HG02970 (cell line): ENCODE data around the gene RYR3.

Experiments used
- ATAC-seq: cut with Tn5 transposase; IDR thresholded peaks from one replicate; pipeline ENCODE4 v1.9.1; 2021; ENCODE audit warnings: mild to moderate bottlenecking, moderate library complexity, moderate number of reproducible peaks; ENCODE audit not compliant: unreplicated experiment, low FRiP score

The RYR3 gene

DNA sequence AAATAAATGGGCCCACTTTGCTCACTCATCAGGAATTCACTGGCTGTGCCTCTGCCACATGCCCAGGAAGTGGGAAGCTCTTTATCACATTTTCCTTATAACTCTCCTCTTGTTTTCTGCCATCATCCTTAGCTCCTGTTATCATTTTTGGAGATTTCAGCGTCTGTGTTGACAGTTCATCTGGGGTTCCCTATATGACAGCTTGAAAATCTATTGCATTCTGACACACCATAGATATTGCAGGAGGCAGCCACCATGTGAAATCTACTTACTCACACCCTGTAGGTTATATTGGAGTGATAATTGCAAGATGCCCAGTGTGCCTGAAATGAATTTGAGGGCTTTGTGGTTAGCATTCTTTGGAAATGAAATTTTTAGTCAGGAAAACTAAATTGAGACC lies 132.9 kb downstream of the RYR3 start:
- ATAC-seq = no peak

DNA sequence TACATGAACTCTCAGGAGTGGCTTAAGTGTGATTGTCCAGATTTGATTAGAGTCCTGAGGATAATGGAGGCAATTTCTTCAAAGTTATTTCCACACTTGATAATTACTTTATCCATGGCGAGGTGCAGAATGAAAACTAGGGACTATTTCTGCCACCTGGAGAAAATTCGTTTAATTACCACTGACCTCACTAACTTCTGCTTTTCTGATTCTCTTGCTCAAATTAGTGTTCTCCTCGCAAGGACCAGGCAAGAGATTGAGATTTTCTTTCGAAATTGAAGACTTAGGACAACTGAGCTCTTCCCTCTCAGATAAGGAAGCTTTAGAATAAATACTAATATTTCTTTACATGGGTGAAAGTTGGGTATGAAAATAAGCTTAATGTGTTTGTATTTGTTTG lies 135.2 kb downstream of the RYR3 start:
- ATAC-seq = no peak

DNA sequence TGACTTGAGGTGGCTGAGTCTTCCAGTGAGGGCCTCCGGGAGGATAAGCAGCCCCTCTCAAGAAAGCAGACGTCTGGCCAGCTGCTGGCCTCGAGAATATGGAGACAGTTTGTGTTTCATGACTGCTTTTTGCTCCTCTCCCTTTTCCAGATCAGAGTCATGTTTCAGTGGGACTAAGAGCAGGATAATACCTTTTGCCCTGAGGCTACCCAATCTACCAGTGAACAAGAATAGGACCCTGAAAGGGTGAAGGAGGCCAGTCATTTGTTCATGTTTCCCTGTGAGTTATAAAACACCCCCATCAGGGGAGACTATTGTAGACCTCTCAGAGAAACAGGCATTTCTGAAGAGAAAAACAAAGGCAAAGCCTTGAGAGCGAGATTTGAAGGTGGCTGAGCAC lies 137.4 kb downstream of the RYR3 start:
- no peak for ATAC-seq

DNA sequence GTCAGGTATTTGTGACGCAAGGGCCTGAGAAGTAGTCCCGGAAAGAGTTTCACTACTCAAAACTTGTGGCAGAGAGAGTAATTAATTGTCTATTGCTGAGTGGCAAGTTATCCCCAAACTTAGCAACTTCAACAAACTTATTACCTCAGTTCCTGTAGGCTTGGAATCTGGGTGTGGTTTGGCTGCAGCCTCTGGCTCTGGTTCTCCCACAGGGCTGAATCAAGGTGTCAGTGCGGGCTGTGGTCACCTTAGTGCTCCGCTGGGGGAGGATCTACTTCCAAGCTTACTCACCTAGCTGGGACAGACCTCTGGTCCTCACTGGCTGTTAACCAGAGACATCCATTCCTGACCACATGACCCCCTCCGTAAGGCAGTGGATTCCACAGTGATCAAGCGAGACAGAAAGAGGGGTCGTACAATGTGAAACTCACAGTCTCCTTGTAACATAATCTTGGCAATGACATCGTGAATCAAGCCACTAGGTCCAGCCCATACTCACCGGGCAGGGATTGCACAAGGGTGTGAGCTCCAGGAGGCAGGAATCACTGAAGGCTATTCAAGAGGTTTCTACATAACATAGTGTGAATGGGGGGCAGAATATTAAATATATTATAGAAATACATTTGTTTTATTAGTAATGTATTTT lies 138.3 kb downstream of the RYR3 start:
- ATAC-seq = no peak

DNA sequence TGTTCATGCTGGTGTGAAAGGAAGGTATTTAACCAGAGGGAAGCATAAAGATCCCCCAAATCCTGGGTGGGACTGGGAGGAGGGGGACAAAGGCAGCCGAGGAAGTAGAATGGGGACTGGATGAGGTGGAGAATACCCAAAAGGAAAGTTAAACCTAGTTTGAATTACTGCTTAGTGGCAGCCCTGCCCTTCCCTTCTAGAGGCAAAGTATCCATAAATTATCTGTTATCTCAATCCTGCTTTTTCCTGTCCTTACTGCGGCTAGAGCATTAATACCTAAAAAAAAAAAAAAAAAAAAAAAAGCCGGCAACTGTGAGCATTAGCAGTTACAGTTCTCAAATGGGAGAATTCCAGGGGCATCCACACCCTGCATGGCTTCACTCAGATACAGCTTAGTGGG lies 139.0 kb downstream of the RYR3 start:
- no peak for ATAC-seq

DNA sequence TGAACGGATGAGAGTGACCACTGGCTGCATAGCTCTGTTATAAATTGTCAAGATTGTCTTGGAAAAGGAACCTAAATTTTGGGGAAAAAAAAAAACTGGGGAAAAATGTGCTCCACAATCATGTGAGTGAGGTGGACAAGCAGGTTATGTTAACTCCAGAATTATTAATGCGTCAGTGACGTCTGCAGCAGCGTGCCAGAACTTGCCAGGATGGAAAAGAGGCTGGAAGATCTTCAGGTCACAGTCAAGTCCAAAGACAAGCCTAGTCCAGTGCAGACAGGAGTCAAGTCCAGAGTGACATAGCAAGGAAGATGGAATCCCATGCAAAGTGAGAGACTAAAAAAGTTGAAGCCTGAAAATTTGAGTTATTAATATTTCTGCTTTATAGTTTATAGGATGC lies 140.6 kb downstream of the RYR3 start:
- no peak for ATAC-seq

DNA sequence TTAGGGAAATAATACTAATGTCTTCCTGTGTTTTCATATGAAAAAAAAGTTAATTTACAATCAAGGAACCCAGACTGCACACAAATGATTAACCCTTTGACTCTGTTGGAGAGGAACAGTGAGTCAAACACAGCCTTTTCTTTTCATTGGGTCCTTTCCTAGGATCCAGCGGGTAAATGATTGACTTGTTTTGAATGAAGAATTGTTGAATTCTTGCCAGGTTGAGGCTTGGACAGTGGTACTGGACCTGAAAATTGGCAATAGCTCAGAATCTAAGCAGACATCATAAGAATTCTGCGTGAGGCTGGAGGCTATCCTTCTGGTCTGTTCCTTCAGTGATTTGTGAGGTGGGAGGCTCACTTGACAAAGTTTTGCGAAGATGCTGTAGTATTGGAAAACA lies 143.0 kb downstream of the RYR3 start:
- no peak for ATAC-seq

DNA sequence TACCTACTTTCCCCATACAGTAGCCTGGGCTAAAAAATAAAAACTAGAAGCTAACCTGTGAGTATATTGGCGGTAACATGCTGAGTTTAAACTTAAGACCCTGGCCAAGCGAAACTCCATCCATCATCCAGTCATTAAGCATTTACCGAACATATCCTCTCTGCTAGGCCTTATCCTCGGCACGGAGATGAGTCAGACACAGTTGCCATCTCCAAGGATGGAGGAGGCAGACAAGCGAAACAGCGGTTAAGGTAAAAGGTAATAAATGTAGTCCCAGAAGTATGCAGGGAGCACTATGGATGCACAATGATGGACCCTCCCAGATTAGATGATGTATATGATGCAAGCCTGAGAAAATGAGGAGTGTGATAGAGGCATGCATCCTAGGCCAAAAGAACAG lies 143.6 kb downstream of the RYR3 start:
- no peak for ATAC-seq

DNA sequence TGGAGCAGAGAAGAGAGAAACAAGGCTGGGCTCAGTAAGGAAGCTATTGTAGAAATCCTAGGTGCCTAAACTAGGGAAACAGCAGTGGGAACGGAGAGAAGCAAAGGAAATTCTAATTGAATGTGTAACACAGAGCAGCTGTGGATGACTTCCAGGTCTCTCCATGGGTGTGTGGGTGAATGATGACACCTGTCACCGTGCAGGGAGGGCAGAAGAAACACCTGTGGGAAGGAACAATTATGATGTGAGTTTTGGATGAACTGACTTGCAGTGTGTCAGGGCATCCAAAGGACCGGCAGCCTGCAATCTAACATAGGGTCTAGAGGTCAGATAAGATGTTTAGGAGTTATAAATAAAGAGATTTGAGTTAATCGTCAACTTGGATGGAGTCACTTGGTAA lies 144.2 kb downstream of the RYR3 start:
- no peak for ATAC-seq

DNA sequence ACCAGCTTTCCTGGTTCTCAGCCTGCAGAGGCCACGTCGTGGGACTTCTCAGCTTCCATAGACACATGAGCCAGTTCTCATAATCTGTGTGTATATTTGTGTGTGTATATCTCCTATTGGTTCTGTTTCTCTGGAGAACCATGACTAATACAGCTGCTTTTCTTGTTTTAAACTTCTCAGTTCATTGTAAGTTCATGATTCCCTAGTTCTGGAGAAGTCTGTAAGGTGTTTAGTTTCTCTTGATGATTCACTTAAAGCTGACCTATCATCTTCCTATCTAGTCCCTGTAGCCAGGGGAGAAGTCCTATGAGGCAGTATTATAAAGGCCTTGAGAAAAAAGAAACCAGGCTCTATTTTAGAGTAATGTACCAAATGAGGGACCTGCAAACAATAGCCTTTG lies 147.7 kb downstream of the RYR3 start:
- ATAC-seq = no peak

DNA sequence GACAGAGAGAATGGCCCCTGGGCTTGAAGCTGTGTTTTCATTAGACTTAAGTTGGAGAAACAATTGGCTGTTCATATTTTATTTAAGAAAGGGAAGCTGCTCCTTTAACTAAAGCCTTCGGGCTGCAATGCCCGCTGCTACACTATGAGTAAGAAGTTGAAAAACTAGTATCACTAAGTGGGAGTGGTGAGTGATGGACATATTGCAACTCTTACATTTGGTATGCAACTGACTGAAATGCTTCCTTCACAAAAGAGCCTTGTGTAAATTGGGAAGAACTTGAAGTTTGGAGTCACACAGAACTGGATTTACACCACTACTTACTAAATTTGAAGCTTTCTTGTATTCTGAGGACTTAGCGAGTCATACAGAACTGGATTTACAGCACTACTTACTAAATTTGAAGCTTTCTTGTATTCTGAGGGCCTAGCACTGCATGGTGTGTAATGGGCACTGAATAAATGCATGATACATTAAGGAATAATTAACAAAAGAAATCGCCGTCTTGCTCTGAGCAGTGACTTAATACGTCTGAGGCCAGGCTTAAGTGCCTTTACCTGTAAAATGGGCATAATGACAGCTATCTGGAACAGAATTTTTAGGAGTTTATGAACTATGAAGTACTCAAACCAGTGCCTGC lies 149.5 kb downstream of the RYR3 start:
- ATAC-seq = no peak

DNA sequence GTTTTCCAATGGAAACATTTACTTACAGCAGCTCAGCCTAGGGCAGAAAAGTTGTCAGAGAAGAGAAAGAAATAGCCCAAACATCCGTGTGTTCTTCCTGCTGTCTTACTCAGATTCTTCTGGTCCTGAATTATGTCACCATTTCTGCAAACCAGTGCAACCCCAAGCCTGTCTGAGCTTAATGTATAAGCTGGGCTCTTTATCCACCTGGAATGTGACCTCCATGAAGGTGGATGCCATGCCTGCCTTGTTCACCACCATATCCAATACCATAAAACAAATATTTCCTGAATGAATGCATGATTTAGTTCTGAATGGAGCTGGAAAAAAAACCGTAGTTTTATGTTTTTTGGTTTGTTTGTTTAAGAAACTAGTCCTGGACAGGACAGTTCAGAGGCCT lies 150.9 kb downstream of the RYR3 start:
- no peak for ATAC-seq

DNA sequence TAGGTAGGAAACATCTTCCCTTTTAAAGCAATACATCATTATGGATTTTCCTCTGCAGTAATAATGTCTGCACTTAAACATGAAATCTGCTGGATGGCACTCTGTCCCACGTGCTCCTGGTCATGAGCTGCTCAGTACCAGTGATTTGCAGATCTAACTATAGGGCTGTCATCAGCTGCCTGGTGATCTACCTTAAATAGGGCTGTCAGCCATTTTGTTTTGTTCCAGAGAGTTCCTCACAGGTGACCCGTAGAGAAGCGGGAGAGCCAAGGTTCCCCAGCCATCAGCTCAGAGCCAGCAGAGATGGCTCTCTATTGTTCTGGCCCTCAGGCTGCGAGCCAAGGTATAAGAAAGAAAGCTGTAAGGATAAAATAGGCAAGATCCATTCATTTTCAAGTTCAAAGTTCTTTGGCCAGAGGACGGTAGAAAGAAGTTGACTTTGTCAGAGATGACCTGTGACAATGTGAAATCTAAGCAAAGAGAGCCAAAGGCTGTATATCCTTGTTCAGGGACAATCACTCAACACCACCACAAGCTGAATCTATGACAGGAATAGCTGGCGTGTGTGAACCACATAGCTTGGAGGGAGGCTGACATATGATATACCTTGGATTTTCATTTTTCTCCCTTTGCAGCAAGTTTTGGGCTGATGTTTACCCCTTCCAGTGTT lies 156.5 kb downstream of the RYR3 start:
- no peak for ATAC-seq

DNA sequence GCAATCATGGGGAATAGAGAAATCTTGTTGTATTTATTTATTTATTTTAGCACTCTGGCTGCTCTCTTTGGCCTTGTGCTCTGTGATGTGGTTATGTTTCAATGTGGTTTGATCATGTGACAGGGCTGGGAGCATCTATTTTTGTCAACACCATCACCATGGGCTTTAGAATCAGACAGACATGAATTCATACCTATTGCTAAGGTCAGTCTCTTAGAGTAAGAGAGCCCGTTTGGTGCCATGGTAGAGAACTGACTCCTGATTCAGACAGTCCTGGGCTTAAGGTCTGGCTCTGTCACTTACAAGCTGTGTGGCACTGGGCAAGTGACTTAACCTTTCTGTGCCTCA lies 157.0 kb downstream of the RYR3 start:
- no peak for ATAC-seq

DNA sequence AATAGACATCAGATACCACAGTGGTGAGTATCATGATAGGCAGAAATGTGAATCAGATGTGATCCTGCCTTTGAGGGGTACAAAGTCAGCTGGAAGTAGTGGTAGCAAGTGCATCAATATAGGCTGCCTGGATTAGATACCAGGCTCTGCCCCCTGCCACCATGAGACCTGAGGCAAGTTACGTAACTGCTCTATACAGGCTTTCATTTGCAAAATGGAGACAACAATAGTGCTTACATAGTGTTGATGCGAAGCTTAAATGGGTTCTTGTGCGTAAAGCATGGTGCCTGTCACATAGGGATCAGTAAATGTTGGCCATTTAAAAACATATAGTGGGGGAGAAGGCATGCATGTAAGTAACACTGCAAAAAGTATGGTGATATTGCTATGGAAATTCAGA lies 158.0 kb downstream of the RYR3 start:
- ATAC-seq = no peak

DNA sequence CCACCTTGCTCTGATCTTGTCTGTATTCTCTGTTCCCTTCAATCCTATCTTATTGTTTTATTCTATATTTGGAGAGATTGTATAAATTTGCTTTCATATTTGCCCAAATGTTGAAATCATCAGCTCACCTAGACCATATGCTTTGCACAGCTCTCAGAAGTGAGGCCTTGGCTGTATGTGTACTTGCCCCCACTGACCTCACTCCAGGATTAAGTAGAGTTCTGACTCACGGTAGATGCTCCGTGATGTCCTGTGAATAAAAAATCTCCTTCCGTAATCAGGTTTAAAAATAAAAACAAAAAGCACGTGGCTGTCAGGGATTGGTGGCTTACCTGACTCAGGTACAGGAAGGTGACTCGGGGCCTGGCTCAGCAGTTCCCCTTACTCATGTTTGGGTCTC lies 162.2 kb downstream of the RYR3 start:
- ATAC-seq = no peak

DNA sequence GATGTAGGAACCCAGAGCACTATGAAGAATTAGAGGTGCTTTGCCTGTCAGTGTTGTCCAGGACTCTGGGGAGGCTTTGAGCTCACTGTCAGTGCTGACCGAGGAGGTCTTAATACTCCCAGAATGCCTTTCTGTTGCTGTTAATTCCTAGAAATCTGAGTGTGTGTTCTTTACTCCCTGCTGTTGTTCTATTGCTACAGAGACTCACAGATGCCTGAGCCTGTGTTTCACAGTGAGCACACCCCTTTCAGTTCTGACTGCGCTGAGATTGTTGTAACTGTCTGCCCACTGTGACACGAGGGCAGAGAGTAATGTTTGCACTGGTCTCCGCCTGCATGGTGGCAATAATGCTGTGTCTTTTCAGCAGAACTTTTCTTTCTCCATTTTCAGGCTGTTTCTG lies 162.9 kb downstream of the RYR3 start:
- no peak for ATAC-seq

DNA sequence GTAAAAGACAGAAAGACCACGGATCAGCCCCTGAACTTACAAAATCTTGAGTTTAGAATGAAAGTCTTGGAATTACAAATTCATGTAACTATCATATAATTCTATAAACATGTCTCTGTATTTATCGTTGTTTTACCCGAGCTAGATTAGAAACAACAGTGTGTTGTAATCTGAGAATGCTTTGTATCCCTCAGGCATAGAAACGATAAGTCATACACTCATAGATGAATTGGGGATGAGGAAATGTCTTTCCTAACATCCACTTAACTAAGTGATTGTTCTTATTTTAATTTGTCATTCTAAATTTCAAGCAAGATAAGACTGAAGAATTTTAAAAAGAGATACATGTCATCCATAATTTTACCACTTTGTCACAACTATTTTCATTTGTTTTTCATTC lies 165.3 kb downstream of the RYR3 start:
- no peak for ATAC-seq

DNA sequence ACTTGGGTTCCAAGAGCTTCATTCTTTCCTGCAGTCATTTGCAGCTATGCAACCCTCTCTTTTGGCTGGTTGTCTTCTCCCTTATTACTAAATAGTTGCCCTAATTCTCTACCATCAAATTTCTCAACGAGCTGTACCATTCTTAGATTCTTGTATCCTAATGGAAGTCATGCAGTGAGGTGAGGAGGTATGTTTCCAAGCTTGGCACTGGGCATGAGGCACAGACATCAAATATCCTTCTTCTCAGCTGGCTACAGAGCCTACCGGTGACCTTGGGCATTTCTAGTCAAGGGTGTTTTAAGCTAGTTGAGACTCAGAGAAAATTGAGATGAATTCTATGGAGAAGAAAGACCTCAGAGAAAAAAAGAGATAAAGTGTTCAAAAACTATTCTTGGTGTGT lies 166.1 kb downstream of the RYR3 start:
- ATAC-seq = no peak

DNA sequence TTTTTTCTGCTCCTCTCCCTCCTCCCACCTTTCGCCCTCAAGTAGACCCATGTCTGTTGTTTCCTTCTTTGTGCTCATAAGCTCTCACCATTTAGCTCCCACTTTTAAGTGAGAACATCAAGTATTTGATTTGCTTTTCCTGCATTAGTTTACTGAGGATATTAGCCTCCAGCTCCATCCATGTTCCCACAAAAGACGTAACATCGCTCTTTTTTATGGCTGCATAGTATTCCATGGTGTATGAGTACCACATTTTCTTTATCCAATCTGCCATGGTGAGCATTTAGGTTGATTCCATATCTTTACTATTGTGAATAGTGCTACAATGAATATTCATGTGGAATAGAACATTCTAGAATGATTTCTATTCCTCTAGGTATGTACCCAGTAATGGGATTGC lies 178.6 kb downstream of the RYR3 start:
- ATAC-seq = no peak

DNA sequence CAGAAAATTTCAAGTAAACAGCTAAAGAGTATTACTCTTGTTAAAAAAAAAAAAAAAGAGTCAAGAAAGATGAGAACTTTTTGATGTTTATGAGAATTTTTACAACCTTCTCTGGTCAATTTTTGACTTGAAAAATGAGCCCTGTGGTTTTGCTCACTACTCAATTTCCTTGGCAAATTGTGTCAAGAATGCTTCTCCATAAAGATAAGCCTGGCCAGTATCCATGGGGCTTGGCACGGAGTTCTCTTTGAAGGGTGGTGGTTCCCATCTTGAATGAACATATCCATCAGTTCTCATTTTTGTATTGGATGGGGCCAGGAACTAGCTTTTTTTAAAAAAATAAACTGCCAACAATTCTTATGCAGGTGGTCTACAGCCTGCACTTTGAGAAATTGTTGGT lies 179.9 kb downstream of the RYR3 start:
- no peak for ATAC-seq

DNA sequence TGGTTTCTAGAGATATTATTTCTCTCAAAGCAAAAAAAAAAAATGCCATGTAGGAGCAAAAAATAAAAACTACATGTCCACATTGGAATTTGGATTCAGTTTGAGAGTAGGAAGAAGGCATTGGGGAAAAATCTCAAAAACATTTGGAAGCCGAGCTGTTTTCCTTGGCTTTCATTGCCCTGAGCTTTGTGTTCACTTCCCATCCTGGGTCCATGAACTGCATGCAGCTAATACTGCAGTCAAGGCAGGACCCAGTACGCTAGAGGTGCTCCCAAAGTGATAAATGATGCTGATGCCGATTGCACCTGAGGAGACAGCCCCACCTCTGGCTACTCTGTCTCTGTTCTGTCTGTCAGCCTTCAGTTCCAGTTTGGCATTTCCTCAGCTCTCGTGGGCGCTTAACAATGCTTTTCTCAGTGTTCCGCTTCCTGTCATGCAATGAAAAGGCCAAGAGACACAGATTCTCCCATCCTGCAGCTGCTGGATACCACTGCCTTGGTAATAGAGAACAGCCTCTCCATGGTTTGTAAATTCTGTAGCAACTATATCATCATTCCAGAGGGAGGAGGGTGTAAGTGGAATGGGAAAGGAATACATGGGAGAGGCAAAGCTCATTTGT lies 181.8 kb downstream of the RYR3 start:
- no peak for ATAC-seq
